ENCODE results near the gene SGMS1. TPM values are rescaled to one million over a fixed set of nuclear protein-coding genes. Genes with fewer than 3 reads are reported as not detected.
A peak's percentile ranks its signal among the peaks of the same experiment; 100 is the strongest.
"Not testable (repeated sequence)": the region's sequence is repeated elsewhere in the genome, so short reads cannot be mapped to it uniquely, and the experiment has no call there.

Gene SGMS1
- polyA plus RNA-seq, 10 donors, result 20.0 to 29.5 (median 22.8) TPM

DNA sequence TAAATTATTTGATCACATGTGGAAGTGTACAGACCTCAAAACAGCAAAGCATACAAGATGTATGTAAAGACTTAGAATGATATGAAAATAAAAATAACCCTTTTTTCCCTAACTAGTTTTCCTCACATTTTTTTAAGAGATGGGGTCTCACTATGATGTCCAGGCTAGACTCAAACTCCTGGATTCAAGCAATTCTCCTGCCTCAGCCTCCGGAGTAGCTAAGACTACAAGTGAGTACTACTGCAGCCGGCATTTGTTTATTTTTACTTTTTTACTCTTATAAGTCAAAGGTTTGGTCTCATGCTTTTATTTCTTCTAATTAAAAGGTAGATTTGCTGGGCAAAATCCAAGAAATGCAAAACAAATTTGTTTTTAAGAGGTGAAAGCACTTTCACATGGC is 248.0 kb downstream of the SGMS1 start:
- no peak for DNase-seq

DNA sequence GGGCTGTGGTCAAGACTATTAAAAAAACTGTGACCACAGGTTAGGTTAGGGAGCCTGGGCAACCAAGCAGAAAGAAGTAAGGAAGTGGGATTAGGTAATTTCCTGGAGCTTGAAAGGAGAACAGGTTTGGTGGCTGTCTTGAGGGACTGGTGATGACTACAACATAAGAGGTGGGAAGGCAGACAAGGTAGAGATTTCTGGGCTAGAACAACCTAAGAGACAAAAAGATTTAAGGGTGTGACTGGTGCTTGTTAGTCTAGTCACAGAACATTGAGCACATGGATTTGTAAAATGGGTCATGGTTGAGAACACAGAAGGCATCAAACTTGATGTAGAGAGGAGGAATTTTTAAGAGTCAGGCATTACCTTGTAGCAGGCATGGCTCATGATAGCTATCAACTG is 248.7 kb downstream of the SGMS1 start:
- DNase-seq, result no peak

DNA sequence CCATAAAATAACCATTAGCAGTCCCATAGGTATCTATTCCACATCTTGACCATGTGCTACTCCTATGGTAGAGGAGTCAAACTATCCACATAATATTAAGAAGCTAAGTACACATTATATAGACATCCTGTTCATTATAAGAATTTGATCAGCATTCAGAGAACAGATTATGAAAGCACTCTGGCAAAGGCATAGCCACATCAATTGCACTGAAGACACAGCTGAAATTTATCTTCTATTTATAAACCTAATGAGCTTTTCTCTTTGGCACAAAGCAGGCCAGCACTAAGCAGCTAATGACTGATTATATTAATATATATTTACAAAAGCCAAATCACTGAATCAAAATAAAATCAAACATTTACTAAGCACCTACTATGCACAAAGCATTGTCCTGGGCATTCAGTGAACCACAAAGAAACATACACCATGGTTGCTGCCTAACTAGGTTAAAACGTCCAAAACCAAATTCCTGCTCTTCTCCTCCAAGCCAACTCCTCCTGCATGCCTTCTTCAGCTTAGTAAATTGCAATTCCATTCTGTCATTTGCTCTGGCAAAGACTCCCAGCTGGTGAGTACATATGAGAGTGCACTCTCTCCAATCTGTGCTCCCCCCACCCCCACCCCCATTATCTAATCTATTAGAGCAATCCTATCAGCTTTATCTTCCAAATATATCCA is 249.8 kb downstream of the SGMS1 start:
- peak in 1 of 3 donors; percentile 28 for DNase-seq

DNA sequence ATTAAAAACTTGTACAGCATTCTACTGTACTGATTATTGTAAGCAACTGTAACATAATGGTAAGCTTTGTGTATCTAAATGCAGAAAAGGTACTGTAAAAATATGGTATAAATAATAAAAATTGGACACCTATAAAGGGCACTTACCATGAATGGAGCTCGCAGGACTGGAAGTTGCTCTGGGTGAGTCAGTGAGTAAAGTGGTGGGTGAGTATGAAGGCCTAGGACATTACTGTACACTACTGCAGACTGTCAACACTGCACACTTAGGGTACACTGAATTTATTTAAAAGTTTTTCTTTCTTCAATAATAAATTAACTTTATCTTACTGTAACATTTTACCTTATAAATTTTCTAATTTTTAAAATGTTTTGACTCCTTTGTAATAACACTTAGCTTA is 253.8 kb downstream of the SGMS1 start:
- DNase-seq, result no peak

DNA sequence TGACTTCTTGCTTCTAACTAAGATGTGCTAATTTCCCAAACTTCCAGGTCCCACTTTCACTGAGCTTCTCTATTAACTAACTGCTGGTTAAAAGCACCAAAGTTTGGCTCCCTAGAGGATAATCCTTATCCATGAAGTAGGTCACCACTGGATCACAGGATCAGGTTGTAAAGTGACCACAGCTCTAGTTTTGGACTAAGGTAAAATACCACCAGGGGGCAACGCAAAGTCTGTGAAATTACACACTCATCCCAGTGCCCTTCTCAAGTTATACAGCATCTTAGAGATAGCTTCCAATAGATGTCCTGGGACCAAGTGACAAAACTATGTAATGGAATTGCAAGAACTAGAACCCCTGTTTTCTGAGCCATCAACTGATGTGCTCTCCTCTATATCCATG is 256.0 kb downstream of the SGMS1 start:
- no peak for DNase-seq

DNA sequence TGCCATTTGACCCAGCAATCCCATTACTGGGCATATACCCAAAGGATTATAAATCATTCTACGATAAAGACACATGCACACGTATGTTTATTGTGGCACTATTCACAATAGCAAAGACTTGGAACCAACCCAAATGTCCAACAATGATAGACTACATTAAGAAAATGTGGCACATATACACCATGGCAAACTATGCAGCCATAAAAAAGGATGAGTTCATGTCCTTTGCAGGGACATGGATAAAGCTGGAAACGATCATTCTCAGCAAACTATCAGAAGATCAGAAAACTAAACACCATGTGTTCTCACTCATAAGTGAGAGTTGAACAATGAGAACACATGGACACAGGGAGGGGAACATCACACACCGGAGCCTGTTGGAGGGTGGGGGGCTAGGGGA is 257.3 kb downstream of the SGMS1 start:
- not testable (repeated sequence) for DNase-seq

DNA sequence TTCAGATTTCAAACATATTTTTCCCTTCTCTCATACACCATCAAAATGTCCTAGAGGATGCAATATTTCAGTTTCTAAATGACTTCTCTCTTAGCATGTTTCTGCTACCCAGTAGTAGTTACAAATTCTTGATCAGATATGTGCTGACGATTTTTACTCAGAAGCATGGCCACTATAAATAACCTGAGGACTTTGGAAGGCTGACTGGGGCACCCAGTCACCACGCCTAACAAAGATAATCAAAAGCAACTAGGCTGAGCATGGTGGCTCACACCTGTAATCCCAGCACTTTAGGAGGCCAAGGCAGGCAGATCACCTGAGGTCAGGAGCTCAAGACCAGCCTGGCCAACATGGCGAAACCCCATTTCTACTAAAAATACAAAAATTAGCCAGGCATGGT is 259.0 kb downstream of the SGMS1 start:
- not testable (repeated sequence) for DNase-seq

DNA sequence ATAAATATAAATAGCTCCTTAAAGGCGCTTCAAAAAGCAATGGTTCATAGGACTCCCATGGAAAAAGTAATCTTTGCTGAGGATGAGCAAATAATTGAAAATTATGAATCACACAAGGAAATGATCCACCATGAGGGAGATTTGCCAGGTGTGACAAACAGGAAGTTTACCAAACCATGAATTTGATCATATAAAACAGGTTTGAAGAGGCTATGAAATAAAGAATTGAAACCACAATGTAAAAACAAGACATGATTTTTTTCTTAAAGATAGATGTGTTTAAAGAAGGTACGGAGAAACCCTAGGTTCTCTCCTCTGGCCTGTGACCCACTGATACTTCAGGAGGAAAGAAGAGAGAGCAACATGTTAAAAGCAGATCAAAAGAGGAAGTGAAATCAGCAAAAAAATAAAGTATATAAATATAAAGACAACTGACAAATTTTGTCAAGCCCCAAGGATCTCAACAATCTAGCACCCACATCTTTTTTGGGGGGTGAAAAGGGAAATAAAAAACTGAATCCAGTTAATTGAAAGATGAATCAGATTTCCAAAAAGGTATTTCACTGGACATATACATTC is 261.1 kb downstream of the SGMS1 start:
- no peak for DNase-seq

DNA sequence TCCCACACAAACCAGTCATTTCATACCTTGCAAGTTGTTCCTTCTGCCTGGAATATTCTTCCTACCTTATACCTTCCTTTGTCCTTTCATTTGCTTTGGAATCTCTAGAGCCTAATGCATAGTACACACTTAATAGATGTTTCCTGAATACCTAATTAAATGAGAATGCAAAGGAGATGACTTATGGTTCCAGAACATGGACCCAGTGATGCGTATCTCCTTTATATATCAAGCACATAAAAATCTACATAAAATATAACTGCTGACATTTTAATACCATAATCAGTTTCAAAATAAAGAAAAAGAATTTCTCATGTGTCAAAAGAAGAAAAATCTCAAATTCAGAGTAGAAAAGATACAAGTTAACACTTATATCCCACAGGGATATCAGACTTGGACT is 261.8 kb downstream of the SGMS1 start:
- no peak for DNase-seq

DNA sequence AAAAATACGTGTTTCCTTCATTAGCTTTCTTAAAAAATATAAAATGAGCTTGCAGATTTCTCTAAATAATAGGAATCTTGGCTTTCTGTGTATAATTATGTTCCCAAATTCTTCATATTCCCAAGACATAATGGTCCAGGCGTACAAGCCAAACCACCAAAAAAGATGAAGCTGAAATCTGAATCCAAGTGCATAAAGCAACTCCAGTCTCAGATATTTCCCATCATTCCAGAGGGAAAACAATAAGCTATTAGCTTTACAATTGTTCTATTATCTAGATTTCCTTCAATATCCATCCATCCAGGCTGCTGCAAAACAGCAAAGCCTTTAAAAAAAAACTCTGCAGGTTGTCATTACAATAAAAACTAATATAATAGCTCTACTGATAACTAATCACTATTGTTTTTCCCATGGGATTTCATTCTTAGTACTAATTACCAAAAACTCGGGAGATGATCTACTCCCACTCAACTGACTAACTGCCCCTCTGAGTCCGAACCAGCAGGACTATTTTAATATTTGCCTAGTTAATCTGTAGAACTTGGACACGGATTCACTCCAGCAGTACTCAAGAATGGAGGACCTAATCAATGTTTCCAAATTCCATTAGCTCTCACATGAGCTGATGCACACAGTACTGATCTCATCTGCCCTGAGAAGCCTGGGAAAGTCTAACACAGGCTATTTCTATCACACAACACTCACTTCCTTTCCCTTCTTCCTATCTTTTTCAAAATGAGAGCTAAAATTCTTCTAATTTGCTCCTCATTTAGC is 263.5 kb downstream of the SGMS1 start:
- peak; percentile 61 to 84 (median 65) for DNase-seq

DNA sequence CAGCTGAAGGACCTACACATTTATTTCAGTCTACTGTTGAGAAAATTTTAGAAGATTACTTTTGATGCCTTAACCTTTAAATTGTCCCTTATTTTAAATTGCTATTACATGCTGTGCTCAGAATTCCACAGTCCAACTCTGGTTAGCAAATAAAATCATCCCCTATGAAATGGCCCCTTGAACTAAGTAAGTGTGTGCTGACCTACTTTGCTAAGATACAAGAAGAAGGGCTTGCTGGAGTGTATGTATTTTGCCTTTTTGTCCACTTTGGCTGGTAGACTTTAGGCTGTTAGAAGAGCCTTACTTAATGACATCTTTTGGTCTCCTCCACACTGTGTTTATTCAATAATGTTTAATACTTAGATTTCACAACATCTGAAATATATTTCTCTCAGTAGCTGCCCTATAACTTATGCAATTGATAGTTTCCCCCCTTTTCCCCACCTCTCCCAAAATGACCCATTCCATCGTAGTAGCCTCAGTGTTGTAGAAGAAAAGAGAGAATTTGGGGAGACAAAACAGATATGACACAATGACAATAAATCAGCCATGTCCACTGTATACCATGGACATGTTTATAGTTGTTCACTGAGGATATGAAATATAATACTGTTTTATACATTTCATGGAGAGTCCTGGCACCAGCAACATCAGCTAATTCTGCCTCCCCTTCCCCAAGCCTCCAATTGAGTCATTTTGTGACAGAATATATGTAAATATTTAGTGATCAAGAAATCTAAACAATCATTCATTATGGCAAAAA is 264.6 kb downstream of the SGMS1 start:
- DNase-seq, result peak in 1 of 3 donors; percentile 26

DNA sequence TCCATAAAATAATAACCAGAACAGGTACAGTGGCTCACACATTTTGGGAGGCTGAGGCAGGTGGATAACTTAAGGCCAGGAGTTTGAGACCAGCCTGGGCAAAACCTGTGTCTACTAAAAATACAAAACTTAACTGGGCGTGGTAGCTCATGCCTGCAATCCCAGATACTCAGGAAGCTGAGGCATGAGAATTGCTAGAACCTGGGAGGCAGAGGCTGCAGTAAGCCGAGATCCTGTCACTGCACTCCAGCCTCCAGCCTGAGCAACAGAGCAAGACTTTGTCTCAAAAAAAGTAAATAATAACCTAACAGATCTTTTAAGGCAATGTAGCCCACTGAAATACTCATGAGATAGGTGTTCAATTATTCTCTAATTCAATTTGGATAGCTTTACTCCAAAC is 265.3 kb downstream of the SGMS1 start:
- no peak for DNase-seq

DNA sequence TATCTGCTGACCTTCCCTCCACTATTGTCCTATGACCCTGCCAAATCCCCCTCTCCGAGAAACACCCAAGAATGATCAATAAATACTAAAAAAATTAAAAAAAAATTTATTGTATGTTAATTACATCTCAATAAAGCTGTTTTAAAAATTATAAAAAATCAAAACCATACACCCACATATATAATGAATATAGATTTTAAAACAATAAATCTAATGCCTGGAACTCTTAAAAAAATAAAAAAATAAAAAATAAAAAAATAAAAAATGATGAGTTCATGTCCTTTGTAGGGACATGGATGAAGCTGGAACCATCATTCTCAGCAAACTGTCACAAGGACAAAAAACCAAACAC is 267.3 kb downstream of the SGMS1 start:
- DNase-seq, result not testable (repeated sequence)

DNA sequence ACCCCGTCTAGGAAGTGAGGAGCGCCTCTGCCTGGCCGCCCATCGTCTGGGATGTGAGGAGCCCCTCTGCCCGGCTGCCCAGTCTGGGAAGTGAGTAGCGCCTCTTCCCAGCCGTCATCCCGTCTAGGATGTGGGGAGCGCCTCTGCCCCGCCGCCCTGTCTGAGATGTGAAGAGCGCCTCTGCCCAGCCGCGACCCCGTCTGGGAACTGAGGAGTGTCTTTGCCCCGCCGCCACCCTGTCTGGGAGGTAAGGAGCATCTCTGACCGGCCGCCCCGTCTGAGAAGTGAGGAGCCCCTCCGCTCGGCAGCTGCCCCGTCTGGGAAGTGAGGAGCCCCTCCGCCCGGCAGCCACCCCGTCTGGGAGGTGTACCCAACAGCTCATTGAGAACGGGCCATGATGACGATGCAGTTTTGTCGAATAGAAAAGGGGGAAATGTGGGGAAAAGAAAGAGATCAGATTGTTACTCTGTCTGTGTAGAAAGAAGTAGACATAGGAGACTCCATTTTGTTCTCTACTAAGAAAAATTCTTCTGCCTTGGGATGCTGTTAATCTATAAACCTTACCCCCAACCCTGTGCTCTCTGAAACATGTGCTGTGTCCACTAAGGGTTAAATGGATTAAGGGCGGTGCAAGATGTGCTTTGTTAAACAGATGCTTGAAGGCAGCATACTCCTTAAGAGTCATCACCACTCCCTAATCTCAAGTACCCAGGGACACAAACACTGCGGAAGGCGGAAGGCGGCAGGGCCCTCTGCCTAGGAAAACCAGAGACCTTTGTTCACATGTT is 267.9 kb downstream of the SGMS1 start:
- not testable (repeated sequence) for DNase-seq

DNA sequence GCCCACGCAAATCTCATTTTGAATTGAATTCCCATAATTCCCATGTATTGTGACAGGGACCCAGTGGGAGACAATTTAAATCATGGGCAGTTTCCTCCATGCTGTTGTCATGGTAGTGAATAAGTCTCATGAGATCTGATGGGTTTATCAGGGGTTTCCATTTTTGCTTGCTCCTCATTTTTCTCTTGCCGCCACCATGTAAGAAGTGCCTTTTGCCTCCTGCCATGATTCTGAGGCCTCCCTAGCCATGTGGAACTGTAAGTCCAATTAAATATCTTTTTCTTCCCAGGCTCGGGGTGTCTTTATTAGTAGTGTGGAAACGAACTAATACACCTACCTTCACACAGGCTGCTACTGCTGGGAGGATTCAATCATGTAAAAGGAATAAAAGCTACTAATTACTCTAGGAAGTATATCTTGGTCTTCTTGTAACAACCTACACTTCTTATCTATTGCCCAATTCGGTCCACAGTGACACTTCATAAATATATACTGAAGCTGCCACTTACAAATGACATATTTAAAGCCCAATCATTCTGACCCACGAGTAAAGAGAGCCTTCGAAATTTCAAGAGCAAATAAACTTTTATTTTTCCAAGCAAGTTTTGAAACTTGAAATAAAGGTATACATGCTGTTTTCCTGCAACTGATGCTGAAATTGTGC is 272.1 kb downstream of the SGMS1 start:
- no peak for DNase-seq

DNA sequence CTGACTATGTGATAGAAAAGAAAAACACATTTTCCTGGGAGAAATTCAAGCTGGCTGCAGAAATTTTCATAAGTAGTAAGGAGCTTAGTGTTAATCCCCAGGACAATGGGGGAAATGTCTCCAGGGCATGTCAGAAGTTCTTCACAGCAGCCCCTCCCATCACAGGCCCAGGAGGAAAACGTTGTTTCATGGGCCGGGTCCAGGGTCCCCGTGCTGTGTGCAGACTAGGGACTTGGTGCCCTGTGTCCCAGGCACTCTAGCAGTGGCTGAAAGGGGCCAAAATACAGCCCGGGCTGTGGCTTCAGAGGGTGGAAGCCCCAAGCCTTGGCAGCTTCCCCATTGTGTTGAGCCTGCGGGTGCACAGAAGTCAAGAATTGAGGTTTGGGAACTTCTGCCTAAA is 273.4 kb downstream of the SGMS1 start:
- DNase-seq, result no peak

DNA sequence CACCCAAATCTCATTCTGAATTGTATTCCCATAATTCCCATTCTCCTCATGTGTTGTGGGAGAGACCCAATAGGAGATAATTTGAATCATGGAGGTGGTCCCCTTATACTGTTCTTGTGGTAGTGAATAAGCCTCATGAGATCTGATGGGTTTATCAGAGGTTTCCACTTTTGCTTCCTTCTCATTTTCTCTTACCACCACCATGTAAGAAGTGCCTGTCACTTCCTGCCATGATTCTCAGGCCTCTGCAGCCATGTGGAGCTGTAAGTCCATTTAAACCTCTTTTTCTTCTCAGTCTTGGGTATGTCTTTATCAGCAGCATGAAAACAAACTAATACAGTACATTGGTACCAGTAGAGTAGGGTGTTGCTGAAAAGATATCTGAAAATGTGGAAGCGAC is 274.2 kb downstream of the SGMS1 start:
- no peak for DNase-seq

DNA sequence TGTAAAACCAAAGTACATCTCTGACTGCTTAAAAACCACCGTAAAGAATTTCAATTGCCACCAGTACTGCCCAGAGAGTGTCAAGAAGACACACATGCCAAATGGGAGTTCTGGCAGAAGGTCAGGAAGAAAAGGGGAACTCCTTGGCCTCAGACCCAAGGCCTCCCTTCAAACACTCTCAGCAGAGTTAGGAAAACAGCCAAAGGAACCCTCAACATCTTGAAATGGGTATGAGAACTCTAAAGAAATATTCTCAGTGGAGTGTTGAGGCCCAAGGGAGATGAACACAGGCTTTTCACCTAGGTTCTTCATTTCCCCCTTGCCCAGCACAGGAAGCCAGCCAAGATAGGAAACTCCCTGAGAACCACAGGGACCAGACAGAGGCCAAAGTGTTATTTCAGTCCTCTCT is 276.4 kb downstream of the SGMS1 start:
- no peak for DNase-seq

DNA sequence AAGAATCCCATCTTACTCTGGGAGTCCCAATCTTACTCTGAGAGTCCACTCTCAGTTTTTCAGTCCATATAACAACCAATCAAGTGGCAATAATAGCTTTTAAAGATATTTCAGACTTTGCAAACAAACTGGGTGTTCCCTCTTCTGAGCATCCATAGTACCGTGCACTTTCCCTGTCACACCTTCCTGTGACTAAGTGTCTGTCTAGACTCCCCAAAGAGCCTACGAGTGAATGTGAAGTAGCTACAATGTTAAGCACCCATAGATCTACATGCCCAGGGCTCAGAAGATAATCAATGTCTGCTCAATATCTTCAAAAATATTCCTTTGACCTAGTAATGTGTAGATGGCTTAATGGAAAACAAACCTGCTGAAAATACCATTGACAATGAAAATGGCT is 276.8 kb downstream of the SGMS1 start:
- no peak for DNase-seq

DNA sequence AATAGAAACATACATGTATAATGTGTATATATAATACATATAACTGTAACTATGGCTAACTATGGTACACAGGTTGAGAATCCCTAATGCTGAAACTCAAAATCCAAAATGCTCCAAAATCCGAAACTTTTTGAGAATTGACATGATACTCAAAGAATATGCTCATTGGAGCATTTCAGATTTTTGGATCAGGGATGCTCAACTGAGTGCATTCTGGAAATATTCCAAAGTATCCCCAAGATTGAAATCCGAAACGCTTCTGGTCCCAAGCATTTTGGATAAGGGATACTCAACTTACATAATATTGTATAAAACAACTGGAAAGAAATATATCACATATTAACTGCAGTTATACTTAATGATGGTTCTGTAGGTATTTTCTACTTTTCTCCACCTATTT is 278.2 kb downstream of the SGMS1 start:
- DNase-seq, result peak in 1 of 3 donors; percentile 29

DNA sequence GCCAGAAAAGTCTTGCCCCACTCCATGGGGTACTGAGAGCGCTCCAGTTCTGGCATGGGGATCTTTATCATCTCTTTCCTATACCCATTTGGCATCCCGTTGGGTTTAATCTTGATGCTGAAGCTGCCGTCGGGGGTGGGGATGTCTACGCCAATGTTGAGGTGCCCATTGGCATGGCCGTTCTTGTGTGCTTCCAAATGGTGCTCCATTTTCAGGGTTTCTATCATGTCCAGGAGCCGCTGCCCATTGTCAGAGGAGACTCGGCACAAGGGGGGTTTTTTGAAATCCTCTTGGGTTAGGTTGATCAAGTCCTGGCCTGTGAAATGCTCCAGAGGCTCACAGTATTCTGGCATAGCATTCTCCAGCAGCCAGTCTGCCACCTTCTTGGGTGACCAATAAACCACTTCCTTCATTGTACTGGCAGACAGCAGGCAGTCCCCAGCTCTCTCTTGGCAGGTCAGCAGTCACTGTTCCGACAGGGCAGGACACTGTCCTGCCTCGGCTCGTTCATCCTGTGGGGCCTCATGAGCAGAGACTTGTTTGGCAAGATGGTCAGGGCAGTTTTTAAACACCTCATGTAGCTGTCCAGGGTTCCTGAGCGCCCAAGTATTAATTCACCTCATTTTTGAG is 279.9 kb downstream of the SGMS1 start:
- no peak for DNase-seq

Data from muscle of back (tissue), 11 donors.